ENCODE results near the gene ANKMY1.

ANKMY1 gene

GRCh38 chr2:240433973-240434727 lies 123.6 kb downstream of the ANKMY1 start:
- TF ChIP-seq, protein P1, sequence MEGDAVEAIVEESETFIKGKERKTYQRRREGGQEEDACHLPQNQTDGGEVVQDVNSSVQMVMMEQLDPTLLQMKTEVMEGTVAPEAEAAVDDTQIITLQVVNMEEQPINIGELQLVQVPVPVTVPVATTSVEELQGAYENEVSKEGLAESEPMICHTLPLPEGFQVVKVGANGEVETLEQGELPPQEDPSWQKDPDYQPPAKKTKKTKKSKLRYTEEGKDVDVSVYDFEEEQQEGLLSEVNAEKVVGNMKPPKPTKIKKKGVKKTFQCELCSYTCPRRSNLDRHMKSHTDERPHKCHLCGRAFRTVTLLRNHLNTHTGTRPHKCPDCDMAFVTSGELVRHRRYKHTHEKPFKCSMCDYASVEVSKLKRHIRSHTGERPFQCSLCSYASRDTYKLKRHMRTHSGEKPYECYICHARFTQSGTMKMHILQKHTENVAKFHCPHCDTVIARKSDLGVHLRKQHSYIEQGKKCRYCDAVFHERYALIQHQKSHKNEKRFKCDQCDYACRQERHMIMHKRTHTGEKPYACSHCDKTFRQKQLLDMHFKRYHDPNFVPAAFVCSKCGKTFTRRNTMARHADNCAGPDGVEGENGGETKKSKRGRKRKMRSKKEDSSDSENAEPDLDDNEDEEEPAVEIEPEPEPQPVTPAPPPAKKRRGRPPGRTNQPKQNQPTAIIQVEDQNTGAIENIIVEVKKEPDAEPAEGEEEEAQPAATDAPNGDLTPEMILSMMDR (IDR thresholded peaks at IDR 0.05; ENCODE audit: control insufficient read depth, extremely low read depth, insufficient read depth): no peak
- no peak for DNase-seq (ENCODE audit: low read depth)
- peak overlapping the region; percentile 49 for H3K4me3 ChIP-seq (ENCODE audit: low read depth, low read length)

DNA sequence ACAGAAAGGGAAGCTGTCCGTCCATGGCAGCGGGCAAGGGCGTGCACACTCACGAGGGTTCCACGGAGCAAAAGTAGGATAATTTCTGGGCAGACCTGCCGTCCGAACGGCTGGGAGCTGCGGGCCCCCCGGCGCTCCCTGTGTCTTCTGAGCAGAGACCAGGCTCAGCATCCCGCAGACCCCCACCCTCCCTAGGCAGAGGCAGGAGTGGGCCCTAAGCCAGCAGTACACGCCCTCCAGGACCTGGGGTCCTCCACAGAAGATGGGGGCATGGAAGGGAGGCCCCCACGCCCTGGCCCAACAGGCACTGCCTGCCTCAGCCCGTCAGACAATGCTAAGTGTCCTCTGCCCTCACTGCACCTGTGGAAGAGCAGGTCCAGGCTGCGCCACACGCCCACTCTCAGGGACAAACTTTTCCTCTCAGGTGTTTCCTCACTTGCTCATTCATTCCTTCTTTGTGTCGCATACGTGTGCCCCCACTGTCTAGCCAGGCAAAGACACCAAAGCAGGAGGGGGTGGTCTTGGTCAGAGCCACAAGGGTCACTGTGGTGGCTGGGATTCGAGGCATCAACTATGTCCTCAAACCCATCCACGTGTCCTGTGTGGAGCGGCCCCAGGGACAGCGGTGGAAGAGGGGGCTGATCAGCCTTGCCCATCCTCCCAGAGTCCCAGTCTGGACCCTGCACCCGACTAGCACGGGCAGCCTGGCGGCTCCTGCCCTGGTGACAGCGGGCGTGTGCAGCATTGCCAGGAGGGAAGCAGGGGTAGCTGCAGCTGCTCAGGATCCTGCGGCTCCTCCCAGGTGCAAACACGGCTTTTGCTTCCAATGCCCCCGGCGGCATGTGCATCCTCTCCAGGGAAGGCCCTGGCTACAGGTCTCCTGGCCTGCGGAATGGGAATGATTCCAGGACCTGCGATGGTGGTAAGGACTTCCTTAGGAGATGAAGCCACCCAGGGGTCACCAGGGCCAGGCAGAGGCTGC lies 124.7 kb downstream of the ANKMY1 start:
- DNase-seq (ENCODE audit: low read depth): no peak
- TF ChIP-seq, protein P1 (IDR thresholded peaks at IDR 0.05; ENCODE audit: control insufficient read depth, extremely low read depth, insufficient read depth): no peak
- no peak overlapping the region for H3K4me3 ChIP-seq (ENCODE audit: low read depth, low read length)

- TF ChIP-seq, protein P1 (IDR thresholded peaks at IDR 0.05; ENCODE audit: control insufficient read depth, extremely low read depth, insufficient read depth): no peak
- DNase-seq (ENCODE audit: low read depth): no peak
- H3K4me3 ChIP-seq (ENCODE audit: low read depth, low read length): no peak overlapping the region
Observed at GRCh38 chr2:240432430-240432819, 125.4 kb downstream of the ANKMY1 start.

DNA sequence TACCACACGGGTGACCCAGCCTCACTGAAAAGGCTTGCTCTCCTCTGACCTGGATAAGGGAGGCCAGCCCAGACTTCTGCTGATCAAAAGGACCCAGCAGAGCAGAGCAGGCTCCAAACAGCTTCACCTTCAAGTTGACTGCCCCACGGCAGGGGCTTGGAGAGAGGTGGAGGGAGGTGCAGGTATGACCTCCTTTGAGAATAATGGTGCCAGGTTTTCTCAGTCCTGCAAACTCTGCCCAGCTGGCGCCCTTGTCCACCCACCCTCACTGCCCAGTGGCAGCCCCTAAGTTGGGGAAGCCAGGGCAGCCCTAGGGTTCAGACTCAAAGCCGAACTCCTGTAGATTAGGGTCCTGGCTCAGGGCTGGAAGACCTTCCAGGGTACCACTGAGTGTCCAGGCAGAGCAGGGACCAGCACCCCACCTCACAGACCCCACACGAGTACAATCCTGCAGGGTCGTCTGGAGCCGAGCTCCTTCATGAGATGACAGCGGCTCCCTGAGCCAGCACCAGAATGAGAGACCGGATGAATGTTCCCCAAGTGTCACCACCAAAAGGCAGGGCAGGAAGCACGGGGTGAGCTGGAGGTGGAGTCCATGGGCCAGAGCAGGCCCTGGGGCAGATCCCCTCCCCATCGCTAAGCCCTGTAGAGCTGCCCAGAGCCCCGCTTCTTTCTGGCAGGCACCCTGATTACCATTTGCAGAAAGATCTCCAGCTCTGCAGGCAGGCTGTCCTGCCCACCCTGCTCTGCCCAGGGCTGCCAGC lies 125.9 kb downstream of the ANKMY1 start:
- no peak overlapping the region for H3K4me3 ChIP-seq (ENCODE audit: low read depth, low read length)
- TF ChIP-seq, protein P1 (IDR thresholded peaks at IDR 0.05; ENCODE audit: control insufficient read depth, extremely low read depth, insufficient read depth): no peak
- no peak for DNase-seq (ENCODE audit: low read depth)

DNA sequence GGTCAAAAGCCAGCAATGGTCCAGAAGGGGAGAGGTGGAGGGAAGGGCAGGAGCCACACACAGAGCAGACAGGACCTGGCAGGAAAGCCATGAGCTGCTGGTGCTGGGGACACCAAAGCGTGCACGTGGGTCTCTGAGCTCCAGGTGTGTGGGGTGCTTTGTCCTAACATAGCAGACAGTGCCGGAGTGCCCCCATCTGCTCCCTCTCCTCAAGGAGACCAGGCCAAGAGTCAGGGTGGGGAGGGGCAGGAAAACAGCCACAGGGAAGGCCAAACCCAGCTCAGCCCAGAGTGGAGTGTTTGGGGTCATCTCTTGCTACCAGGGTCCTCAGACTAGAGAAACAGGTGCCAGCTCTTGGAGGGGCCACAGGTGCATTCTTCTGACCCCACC lies 126.5 kb downstream of the ANKMY1 start:
- TF ChIP-seq, protein P1 (IDR thresholded peaks at IDR 0.05; ENCODE audit: control insufficient read depth, extremely low read depth, insufficient read depth): no peak
- no peak for DNase-seq (ENCODE audit: low read depth)
- no peak overlapping the region for H3K4me3 ChIP-seq (ENCODE audit: low read depth, low read length)

DNA sequence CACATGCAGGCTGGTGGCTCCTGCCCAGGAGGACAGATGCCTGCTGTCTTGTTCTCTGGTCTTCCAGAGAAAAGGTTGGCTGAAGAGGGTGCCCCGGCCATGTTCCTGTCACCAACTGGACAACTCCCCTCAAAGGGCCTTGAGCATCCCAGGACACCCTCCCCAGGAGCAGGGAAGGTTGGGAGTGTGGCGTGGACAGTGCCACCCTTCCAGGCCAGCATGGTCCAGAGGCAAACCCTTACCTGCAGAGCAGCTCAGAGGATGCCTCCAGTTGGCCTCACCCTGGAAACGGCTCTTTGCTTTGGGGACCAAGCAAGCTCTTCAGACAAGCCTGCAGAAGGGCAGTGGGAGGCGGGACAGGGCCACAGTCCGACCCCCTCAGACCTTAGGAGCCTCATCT lies 127.2 kb downstream of the ANKMY1 start:
- no peak for DNase-seq (ENCODE audit: low read depth)
- no peak overlapping the region for H3K4me3 ChIP-seq (ENCODE audit: low read depth, low read length)
- TF ChIP-seq, protein P1 (IDR thresholded peaks at IDR 0.05; ENCODE audit: control insufficient read depth, extremely low read depth, insufficient read depth): no peak
